GM13976 (cell line): ENCODE measurements around the gene PACSIN1.

ENCODE experiments used
- DNase-seq: peaks from one replicate; pipeline ENCODE4 v3.0.0; 2012; ENCODE audit warnings: low spot score
- in situ Hi-C: fragments of 300-500 bp; cut with MboI; formaldehyde crosslinking; loops from one replicate; pipeline ENCODE4 v1.12.0; 2022; ENCODE audit warnings: low sequenced_read_pairs, mixed read lengths, inconsistent platforms; ENCODE audit not compliant: unreplicated experiment
- TF ChIP-seq, protein P1 (sequence below): IDR thresholded peaks from 2 replicates; pipeline ENCODE4 v1.5.1; 2012; ENCODE audit warnings: borderline replicate concordance, mild to moderate bottlenecking; ENCODE audit not compliant: insufficient read depth; ENCODE audit errors: extremely low read depth, missing control alignments, control extremely low read depth

Gene PACSIN1

DNA sequence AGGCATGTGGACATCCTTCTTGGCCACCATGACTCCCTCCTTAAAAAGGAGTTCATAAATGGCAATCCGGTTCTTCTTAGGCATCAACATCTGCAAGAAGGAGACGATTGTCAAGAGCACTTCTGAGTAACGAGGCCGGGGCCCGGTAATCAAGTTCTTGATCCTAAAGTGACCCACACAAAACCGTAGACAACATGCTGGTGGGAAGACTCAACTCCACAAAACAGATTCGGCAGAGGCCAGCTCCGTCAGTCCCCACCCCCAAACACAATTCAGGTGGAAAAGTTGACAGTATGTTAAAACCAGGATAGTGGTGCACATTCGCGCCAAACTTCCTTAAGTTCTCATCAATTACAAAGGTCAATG is 40.8 kb upstream of the PACSIN1 start:
- in situ Hi-C loops = no loop called here
- no peak for DNase-seq
- TF ChIP-seq, protein P1, sequence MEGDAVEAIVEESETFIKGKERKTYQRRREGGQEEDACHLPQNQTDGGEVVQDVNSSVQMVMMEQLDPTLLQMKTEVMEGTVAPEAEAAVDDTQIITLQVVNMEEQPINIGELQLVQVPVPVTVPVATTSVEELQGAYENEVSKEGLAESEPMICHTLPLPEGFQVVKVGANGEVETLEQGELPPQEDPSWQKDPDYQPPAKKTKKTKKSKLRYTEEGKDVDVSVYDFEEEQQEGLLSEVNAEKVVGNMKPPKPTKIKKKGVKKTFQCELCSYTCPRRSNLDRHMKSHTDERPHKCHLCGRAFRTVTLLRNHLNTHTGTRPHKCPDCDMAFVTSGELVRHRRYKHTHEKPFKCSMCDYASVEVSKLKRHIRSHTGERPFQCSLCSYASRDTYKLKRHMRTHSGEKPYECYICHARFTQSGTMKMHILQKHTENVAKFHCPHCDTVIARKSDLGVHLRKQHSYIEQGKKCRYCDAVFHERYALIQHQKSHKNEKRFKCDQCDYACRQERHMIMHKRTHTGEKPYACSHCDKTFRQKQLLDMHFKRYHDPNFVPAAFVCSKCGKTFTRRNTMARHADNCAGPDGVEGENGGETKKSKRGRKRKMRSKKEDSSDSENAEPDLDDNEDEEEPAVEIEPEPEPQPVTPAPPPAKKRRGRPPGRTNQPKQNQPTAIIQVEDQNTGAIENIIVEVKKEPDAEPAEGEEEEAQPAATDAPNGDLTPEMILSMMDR = no peak

DNA sequence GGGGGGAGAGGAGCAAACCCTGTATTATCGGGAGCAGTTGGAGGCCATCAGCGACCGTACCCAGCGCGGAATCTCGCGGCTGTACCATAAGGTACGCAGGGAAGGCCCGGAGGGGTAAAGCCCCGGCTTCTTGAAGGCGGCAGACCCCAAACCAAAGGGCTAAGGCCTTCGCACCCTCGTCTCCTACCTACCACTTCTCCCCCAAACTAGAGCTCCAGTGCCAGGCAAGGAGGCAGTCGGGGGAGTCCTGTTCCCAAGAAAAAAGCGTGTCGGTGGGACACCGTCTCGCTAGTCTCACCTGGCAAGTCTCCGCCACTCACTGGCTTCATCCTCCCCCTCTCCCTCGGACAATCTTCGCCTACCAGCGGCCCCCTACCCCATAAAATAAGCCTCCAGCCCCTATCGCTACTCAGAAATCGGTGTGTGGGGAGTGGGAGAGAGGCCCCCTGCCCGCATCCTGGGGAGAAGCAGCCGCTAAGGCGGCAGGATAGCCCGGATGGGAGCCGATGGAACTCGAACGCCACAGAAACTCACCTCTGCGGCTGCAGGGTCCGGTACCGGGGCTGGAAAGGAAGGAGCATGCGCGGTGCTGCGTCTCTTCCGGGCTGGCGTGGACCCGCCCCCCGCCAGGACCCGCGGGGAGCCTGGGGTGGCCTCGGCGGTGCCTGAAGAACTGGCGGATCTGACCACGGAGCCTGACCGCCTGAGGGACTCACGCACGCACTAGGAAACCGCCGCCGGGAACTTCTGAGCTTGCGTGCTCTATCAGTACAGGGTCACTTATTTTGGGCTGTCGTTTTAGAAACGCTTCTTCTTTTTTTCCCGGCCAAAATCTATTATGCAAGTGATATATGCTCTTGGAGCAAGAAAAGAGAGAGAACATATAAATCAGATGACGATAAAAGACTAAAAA is 40.1 kb upstream of the PACSIN1 start, which contains the start of gene RPS10:
Gene RPS10, minus strand, starts transcription at position 572 of the 913 bp plus-strand sequence. CDS start 848 bp downstream, outside the sequence.
- in situ Hi-C loops = no loop called here
- peak; percentile 99 for DNase-seq
- TF ChIP-seq, protein P1 = no peak

DNA sequence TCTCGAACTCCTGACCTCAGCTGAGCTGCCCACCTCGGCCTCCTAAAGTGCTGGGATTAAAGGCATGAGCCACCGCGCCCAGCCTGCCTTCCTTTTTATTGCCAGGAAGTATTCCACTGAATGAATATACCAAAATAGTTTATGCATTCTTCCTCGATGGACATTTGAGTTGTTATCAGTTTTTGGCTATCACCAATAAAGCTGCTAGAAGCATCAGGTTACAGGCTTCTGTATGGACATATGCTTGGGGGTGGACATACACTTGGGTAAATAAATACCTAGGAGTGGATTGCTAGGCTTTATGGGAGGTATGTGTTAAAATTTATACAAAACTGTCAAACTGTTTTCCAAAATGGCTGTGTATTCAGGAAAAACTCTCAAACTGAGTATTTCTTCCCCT is 30.0 kb upstream of the PACSIN1 start:
- TF ChIP-seq, protein P1 = no peak
- no peak for DNase-seq
- in situ Hi-C loops = no loop called here

DNA sequence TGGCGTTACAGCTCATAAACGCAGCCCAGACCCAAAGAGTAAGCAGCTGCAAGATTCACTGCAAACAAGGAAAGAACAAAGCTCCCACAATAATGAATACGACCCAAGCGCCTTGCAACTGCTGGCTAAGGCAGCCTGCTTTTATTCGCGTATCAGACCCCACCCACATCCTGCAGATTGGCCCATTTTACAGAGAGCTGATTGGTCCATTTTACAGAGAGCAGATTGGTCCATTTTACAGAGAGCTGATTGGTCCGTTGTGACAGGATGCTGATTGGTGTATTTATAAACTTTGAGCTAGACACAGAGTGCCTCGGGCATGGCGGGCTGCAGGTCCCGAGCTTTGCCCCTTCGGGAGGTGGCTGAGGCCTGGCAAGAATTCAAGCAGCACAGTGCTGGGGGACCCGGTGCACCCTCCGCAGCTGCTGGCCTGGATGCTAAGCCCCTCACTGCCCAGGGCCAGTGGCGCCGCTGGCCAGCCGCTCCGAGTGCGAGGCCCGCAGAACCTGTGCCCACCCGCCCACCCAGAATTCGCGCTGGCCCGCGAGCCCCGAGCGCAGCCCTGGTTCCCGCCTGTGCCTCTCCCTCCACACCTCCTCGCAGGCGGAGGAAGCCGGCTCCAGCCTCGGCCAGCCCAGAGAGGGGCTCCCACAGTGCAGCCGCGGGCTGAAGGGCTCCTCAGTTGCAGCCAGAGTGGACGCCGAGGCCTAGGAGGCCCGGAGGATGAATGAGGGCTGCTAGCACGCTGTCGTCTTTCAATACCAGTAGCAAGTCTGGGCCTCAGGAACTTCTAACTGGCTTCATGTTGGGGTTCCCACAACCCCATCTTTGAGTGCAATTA is 28.9 kb upstream of the PACSIN1 start:
- TF ChIP-seq, protein P1 = no peak
- no peak for DNase-seq
- in situ Hi-C loops = no loop called here

DNA sequence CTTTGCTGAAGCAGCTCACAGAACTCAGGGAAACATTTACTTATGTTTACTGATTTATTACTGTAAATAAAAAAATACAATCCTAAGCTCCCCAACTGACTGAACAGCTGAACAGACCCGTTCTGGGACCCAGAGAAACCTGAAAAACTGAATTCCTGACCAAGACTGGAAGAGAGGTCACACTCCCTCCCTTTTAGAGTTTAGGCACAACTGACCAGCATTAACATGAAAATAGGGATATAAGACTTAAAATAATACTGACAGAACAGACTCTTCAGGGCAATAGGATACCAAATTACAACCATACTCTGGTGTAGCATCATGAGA is 28.3 kb upstream of the PACSIN1 start:
- no peak for DNase-seq
- in situ Hi-C loops = no loop called here
- TF ChIP-seq, protein P1 = no peak

DNA sequence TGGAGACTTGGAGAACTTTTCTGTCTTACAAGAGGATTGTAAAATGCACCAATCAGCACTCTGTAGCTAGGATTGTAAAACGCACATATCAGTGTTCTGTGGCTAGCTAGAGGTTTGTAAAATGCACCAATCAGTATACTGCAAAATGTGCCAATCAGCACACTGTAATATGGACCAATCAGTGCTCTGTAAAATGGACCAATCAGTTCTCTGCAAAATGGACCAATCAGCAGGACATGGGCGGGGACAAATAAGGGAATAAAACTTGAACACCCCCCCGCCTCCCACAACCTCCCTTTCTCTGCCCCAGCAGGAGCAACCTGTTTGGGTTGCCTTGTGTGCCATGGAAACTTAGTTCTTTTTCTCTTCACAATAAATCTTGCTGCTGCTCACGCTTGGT is 27.2 kb upstream of the PACSIN1 start:
- in situ Hi-C loops = no loop called here
- no peak for DNase-seq
- TF ChIP-seq, protein P1 = no peak
